ENCODE data around the gene YARS2.

DNA sequence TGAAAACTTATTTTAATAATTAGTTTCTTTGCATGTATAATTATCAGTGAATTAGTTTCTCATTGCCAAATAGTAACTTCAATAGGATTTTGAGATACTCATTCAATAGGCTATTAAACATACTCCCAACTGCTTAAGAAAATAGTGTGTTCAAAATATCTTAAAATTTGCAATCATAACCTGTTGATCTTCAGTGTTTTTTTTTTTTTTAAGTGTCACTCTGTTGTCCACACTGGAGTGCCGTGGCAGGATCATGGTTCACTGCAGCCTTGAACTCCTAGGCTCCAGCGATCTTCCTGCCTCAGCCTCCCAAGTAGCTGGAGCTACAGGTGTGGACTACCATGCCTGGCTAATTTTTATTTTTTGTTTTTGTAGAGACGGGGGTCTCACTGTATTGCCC lies 1.5 kb upstream of the YARS2 start:
- TF ChIP-seq, protein P1, sequence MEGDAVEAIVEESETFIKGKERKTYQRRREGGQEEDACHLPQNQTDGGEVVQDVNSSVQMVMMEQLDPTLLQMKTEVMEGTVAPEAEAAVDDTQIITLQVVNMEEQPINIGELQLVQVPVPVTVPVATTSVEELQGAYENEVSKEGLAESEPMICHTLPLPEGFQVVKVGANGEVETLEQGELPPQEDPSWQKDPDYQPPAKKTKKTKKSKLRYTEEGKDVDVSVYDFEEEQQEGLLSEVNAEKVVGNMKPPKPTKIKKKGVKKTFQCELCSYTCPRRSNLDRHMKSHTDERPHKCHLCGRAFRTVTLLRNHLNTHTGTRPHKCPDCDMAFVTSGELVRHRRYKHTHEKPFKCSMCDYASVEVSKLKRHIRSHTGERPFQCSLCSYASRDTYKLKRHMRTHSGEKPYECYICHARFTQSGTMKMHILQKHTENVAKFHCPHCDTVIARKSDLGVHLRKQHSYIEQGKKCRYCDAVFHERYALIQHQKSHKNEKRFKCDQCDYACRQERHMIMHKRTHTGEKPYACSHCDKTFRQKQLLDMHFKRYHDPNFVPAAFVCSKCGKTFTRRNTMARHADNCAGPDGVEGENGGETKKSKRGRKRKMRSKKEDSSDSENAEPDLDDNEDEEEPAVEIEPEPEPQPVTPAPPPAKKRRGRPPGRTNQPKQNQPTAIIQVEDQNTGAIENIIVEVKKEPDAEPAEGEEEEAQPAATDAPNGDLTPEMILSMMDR (IDR thresholded peaks at IDR 0.05; ENCODE audit: insufficient read depth, low read depth, low read length) = no peak
- TF ChIP-seq EZH2 (IDR thresholded peaks at IDR 0.05; ENCODE audit: insufficient read depth, low read length) = no peak
